ENCODE data around the gene MNT. TPM values are rescaled to one million over a fixed set of nuclear protein-coding genes. Genes with fewer than 3 reads are reported as not detected.
A peak's percentile ranks its signal among the peaks of the same experiment; 100 is the strongest.

The MNT gene
- total RNA-seq, 1 donor from 2014 or later, result 16.2 TPM

DNA sequence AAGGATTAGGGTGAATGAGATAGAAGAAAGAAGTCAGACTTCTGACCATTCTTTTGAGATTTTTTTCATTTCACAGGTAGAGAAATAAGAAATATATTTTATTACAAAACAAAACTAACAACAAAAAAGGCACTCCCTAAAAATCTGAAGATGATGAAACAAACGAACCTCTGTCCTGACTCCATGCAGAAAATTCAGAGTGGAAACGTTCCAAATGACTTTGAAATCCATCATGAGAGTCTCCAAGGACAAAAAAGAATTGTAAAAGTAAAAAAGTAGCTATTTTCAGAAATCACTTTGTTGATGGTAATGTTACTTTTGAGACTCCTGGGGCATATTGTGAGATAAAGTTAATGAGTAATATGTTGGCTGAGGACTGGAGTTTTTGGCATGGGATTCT, 26.4 kb upstream of the MNT start:
- H3K27me3 Mint-ChIP-seq (ENCODE audit: unreplicated experiment), result peaks cover 3% of the 10 kb centered on the region
- H3K9me3 Mint-ChIP-seq (ENCODE audit: unreplicated experiment), result no peaks in the 10 kb centered on the region
- DNase-seq (ENCODE audit: low spot score), result no peak
- TF ChIP-seq, protein P1, sequence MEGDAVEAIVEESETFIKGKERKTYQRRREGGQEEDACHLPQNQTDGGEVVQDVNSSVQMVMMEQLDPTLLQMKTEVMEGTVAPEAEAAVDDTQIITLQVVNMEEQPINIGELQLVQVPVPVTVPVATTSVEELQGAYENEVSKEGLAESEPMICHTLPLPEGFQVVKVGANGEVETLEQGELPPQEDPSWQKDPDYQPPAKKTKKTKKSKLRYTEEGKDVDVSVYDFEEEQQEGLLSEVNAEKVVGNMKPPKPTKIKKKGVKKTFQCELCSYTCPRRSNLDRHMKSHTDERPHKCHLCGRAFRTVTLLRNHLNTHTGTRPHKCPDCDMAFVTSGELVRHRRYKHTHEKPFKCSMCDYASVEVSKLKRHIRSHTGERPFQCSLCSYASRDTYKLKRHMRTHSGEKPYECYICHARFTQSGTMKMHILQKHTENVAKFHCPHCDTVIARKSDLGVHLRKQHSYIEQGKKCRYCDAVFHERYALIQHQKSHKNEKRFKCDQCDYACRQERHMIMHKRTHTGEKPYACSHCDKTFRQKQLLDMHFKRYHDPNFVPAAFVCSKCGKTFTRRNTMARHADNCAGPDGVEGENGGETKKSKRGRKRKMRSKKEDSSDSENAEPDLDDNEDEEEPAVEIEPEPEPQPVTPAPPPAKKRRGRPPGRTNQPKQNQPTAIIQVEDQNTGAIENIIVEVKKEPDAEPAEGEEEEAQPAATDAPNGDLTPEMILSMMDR (IDR thresholded peaks at IDR 0.05; ENCODE audit: unreplicated experiment), result no peak
- no peak overlapping the region for H3K4me3 Mint-ChIP-seq (ENCODE audit: unreplicated experiment)
- peaks cover 5% of the 10 kb centered on the region for H3K36me3 Mint-ChIP-seq (ENCODE audit: low read depth, unreplicated experiment)
- peaks cover 9% of the 10 kb centered on the region for H3K4me1 Mint-ChIP-seq (ENCODE audit: unreplicated experiment)
- no peak overlapping the region for H3K27ac Mint-ChIP-seq (ENCODE audit: unreplicated experiment)

DNA sequence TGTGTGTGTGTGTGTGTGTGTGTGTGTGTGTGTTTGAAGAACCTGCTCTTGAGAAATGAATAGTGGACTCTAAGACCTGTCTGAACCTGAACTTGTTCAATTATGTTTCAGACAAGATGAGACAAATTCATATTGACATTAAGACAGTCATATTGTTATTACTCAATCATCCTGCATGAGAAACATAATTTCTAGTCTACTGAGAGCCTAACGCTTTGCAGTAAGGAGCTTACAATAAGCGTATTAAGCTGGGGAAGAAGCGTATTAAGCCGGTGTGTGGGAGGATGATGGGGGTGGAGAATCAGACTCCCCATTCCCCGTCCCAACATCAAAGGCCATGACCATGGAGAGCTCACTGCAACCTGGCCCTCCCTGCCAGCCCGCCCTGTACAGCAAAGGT, 22.4 kb upstream of the MNT start:
- DNase-seq (ENCODE audit: low spot score), result no peak
- peaks cover 6% of the 10 kb centered on the region for H3K27me3 Mint-ChIP-seq (ENCODE audit: unreplicated experiment)
- no peaks in the 10 kb centered on the region for H3K9me3 Mint-ChIP-seq (ENCODE audit: unreplicated experiment)
- H3K4me1 Mint-ChIP-seq (ENCODE audit: unreplicated experiment), result peaks cover 9% of the 10 kb centered on the region
- TF ChIP-seq, protein P1 (IDR thresholded peaks at IDR 0.05; ENCODE audit: unreplicated experiment), result no peak
- H3K27ac Mint-ChIP-seq (ENCODE audit: unreplicated experiment), result no peak overlapping the region
- H3K36me3 Mint-ChIP-seq (ENCODE audit: low read depth, unreplicated experiment), result peaks cover 20% of the 10 kb centered on the region
- H3K4me3 Mint-ChIP-seq (ENCODE audit: unreplicated experiment), result no peak overlapping the region

DNA sequence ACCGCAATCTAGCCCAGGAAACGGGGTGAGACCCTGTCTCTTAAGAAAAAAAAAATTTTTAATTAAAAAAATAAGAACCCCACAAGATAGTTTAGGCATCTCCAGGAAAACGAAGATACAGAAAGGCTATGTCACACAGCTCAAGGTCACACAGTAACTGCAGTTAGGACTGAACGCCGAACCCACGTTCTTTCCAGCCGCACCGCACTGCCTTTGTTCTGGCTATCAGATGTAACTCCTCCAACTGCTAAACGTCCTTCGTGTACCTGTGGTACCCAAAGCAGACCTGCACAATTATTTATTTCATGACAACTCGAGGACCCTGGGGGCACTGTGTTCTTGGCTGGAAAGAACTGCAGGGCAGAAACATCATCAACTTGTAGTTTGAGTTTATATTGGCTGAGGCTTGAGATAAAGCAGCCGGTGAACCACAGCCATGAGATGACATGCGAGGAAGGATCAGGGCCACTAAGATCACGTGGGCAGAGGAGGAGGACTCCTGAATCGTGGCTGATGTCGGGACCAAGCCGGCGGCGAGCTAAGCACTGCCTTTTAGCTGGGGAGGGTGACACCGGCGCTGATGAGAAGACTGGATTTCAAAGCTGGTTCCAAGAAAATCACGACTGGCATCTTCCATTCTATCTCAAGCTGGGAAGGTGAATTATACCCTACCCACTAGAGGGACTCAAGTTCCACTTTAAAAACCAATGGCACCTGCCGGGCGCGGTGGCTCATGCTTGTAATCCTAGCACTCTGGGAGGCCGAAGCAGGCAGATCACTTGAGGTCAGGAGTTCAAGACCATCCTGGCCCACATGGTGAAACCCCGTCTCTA, 20.7 kb upstream of the MNT start:
- peaks cover 6% of the 10 kb centered on the region for H3K27me3 Mint-ChIP-seq (ENCODE audit: unreplicated experiment)
- H3K27ac Mint-ChIP-seq (ENCODE audit: unreplicated experiment), result no peak overlapping the region
- TF ChIP-seq, protein P1 (IDR thresholded peaks at IDR 0.05; ENCODE audit: unreplicated experiment), result no peak
- H3K36me3 Mint-ChIP-seq (ENCODE audit: low read depth, unreplicated experiment), result peaks cover 23% of the 10 kb centered on the region
- no peaks in the 10 kb centered on the region for H3K4me1 Mint-ChIP-seq (ENCODE audit: unreplicated experiment)
- no peak for DNase-seq (ENCODE audit: low spot score)
- no peak overlapping the region for H3K4me3 Mint-ChIP-seq (ENCODE audit: unreplicated experiment)
- no peaks in the 10 kb centered on the region for H3K9me3 Mint-ChIP-seq (ENCODE audit: unreplicated experiment)

DNA sequence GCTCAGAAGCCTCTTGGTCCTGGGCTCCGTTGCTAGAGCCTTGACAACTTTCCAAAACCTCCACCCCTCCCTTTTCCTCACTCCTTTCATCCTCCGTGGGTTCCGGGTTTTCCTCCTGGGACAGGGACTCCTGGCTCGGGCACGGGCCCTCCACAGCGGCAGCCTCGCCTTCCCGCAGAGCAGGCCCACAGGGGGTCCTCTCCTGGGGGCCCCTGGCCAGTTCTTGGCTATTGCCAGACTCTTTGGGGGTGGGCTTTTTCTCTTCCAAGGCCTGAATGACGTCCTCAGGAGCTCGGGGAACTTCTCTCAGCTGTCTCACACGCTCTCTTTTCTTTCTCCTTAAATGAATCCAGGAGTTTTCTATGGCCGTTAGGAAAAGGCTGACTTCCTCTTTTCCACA, 19.3 kb upstream of the MNT start:
- TF ChIP-seq, protein P1 (IDR thresholded peaks at IDR 0.05; ENCODE audit: unreplicated experiment), result no peak
- no peak overlapping the region for H3K4me3 Mint-ChIP-seq (ENCODE audit: unreplicated experiment)
- peaks cover 7% of the 10 kb centered on the region for H3K27me3 Mint-ChIP-seq (ENCODE audit: unreplicated experiment)
- DNase-seq (ENCODE audit: low spot score), result no peak
- H3K27ac Mint-ChIP-seq (ENCODE audit: unreplicated experiment), result peak overlapping the region; percentile 12
- H3K36me3 Mint-ChIP-seq (ENCODE audit: low read depth, unreplicated experiment), result peaks cover 19% of the 10 kb centered on the region
- no peaks in the 10 kb centered on the region for H3K9me3 Mint-ChIP-seq (ENCODE audit: unreplicated experiment)
- no peaks in the 10 kb centered on the region for H3K4me1 Mint-ChIP-seq (ENCODE audit: unreplicated experiment)

DNA sequence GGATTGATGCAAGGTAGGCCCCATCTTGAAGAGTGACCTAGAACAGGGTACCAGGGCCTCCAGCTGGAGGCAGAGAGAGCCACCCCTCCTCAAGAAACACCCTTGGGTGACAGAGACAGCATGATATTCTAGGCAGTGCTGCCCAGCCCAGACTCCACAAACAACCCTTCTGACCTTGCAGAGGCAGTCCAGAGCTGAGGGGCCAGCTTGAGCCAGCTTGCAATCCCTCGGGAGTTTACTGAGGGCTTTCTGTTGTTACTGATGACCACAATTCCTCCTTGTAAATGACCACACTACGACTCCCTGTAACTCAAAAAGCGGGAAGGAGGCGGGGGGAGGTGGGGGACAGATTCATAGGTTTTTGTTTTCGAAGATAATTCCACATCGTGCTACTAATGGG, 18.6 kb upstream of the MNT start:
- no peak for DNase-seq (ENCODE audit: low spot score)
- Mint-ChIP-seq H3K36me3 (ENCODE audit: low read depth, unreplicated experiment) (peaks cover 19% of the 10 kb centered on the region), H3K4me1 (ENCODE audit: unreplicated experiment) (no peaks in the 10 kb centered on the region), H3K27me3 (ENCODE audit: unreplicated experiment) (peaks cover 9% of the 10 kb centered on the region), H3K9me3 (ENCODE audit: unreplicated experiment) (no peaks in the 10 kb centered on the region), H3K4me3 (ENCODE audit: unreplicated experiment) (no peak overlapping the region), H3K27ac (ENCODE audit: unreplicated experiment) (no peak overlapping the region)
- TF ChIP-seq, protein P1 (IDR thresholded peaks at IDR 0.05; ENCODE audit: unreplicated experiment), result no peak

All from endothelial cell (in vitro differentiated cells).